GM19099 (cell line): ENCODE data around the gene BAIAP3.

Source experiments
- POLR2A ChIP-seq: IDR thresholded peaks from 3 replicates; pipeline ENCODE4 v1.6.1; 2011; ENCODE audit warnings: low read depth; ENCODE audit not compliant: insufficient read length; ENCODE audit errors: extremely low read depth

BAIAP3 gene

GRCh38 chr16:1311738-1312466 is 21.5 kb upstream of the BAIAP3 start:
- TF ChIP-seq POLR2A, result no peak

DNA sequence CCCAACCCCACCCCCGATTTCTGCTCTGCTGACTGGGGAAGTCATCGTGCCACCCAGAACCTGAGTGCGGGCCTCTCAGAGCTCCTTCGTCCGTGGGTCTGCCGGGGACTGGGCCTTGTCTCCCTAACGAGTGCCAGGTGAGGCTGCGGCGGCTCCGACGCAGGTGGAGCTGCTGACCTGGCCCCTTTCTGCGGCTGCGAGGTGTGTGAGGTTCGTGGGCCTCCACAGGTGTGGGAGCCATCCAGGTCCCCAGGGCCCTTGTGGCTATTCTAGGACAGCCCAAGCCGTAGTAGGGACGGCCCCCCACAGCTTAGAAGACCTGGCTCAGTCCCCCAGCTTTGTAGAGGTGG is 21.0 kb upstream of the BAIAP3 start:
- no peak for TF ChIP-seq POLR2A

DNA sequence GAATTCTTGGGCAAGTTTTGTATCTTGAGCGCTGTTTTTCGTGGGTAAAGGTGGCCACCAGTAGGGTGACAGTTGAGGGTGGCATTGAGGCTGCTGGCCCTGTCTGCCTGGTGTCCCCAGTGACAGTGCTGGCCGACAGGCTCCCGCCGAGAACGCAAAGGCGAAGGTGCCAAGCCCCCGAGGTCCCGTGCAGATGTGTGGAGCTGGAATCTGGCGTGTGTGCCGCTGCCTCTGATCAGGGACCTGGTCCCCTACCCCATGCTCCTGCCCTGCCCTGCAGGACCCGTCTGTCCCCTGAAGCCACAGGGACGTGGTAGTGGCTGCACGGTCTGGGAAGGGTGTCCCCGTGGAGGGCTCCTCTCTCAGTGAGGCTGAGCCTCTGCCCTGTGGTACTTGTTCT is 20.5 kb upstream of the BAIAP3 start:
- TF ChIP-seq POLR2A, result no peak

DNA sequence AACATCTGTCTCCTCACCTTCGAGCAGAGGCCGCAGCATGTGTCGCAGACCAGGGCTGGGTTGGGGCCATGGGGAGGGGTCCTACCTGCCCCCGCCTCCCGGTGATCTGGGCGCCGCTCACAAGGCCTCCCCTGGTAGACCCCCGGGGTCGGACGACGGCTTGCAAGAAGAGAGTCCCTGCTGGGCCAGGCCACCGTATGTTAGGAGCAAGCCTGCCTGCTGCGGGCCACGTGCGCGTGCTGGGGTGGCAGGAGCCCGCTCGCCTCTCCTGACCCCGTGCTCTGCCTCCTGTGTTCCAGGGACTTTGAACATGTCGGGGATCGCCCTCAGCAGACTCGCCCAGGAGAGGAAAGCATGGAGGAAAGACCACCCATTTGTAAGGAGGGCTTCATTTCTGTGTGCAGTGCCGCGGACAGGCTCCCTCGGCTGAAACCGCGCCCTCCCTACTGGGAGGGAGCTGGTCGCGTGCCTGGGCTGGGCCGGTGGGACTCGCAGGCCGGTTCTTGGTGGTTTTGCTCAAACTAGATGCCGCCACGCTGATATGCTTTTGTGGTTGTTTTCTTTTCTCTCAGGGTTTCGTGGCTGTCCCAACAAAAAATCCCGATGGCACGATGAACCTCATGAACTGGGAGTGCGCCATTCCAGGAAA is 19.6 kb upstream of the BAIAP3 start:
- TF ChIP-seq POLR2A, result no peak

DNA sequence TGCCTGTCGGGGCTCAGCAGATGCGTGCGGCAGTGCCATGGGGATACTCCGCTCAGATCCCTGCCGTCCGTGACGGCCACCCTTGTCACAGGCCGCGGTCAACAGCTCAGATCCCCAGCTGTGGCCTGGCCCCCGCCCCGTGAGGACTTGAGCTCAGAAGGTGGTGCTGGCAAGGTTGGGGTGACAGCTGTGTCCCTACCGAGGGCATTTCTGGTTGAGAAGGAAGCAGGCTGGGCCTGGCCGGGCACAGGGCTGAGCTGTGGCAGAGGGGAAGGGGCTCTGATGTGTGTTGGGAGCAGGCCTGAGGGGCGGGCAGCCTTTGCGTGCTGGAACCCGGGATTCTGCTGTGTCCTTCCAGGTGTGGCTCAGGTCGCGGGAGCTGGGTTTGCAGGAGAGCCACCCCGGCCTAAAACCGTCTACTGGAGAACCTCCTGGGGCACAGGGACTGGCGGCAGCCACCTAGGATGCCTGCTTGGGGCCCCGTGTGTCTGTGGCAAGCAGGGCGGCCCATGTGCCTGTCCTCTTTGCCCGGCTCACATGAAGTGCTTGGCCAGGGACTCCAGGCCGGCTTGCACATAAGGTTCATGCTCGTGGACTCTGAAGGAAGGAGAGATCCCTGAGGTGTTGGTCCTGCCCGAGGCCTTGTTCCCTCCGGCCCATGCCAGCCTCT is 18.9 kb upstream of the BAIAP3 start:
- TF ChIP-seq POLR2A, result no peak

DNA sequence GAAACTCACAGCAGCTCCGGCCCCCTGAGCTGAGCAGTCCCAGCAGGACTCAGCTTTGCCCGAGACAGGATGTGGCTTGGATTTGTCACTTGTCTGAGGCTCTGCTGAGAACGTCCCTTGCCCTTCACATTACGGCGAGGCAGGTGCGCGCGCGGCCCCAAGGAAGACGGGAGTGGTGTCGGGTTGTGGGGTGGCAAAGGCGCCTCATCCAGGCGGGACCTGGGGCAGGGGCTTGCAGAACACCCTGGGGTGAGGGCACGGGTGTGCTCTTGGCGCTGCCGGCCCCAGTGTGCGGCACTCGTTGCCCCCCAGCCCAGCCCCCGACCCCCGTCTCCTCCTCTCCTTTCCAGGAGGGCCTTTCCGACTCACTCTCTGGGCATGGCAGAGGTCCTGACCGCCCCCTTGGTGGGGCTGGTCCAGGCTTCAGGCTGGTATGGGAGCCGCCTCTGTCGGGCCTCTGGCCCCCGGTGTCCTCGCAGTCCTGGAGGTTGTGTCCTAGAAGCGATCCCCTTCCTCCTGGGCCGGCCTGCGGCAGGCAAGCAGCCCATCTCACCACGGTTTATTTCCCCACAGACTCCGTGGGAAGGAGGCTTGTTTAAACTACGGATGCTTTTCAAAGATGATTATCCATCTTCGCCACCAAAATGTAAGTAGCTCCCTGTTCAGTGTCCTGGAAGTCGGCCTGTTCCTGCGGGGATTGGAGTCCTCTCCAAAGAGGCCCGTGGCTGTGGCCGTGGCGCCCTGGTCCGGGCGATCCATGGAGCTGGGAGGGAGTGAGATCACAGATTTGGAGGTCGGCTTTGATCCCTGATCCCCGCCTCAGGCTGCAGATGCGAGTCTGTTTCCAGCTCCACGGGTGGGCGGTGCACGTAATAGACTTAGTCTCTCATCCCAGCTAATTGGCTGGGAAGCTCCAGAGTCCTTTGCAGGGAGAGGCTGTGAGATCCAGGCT is 18.1 kb upstream of the BAIAP3 start:
- TF ChIP-seq POLR2A, result no peak

GRCh38 chr16:1316033-1316405 is 17.4 kb upstream of the BAIAP3 start:
- no peak for TF ChIP-seq POLR2A

GRCh38 chr16:1317479-1318267 is 15.8 kb upstream of the BAIAP3 start:
- TF ChIP-seq POLR2A, result no peak

GRCh38 chr16:1318268-1318545 is 15.2 kb upstream of the BAIAP3 start:
- TF ChIP-seq POLR2A, result no peak

DNA sequence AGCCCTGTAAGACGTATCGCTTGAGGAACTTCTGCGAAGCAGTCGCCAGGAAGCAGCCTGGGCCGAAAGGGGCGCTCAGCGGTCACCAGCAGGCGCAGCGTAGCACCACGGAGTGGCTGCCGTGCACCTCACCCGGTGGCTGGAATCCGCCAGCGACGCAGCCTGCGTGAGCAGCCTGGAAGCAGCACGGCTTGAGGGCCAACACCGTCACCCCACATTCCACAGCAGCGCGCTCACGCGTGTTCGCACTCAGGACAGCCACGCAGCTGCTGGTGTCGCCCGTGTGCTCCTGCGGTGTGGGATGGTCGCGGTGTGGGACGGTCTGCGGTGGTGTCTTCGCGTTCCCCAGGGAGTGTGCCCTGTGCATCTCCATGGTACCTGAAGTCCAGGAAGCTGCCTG is 14.4 kb upstream of the BAIAP3 start:
- TF ChIP-seq POLR2A, result no peak

DNA sequence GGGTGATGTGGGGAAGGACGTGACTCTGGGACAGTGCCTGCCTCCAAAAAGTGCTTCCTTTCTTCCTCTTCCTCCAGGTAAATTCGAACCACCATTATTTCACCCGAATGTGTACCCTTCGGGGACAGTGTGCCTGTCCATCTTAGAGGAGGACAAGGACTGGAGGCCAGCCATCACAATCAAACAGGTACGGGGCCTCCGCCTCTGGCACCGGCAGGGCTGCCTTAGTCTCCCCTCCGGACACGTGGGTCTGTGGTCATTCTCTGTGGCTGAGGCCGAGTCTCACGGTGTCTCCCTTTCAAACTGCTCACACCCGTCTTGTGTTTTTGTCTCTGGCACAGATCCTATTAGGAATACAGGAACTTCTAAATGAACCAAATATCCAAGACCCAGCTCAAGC is 13.3 kb upstream of the BAIAP3 start:
- TF ChIP-seq POLR2A, result no peak

DNA sequence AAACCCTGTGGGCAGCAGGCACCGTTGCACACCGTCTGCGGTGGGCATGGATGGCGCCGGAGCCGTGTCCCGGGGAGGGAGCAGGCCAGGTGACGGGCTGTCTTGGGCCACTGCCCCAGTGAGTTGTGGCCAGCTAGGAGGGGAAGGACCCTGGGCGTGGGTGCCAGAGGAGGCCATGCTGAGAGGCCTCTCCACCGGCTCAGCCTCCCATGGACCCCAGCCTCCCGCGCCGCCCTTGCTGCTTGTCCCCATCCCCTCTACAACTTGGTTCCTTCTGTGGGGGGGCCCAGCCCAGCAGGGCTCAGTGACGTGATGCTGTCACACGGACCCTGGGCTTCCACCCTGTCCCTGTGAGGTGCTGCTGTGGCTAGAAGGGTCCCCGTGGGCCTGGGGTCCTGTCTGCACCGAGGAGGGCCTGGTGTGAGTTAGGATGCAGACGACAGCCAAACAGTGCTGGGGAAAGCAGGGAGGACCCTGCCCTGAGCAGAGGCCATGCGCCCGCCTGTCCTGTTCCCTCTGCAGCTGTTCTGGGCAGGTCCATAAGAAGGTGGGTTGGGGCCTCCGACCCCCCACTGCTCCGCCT is 12.7 kb upstream of the BAIAP3 start:
- TF ChIP-seq POLR2A, result no peak

DNA sequence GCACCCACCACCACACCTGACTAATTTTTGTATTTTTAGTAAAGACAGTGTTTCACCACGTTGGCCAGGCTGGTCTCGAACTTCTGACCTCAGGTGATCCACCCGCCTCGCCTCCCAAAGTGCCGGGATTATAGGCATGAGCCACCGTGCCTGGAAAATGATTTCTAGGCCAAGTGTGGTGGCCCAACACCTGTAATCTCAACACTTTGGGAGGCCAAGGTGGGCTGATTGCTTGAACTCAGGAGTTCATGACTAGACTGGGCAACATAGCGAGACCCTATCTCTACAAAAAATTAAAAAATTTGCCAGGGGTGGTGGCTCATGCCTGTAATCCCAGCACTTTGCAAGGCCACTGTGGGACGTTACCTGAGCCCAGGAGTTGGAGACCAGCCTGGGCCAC is 11.0 kb upstream of the BAIAP3 start:
- TF ChIP-seq POLR2A, result no peak
